WI38 (cell line): ENCODE data around the gene ZC3H12C.

Experiments
- H3K4me3 ChIP-seq: 2 replicates; pipeline ENCODE4 v1.5.1; 2011; ENCODE audit warnings: low read depth, mild to moderate bottlenecking, control low read depth, low read length
- CTCF ChIP-seq: IDR thresholded peaks from 2 replicates; pipeline ENCODE4 v1.5.1; 2012; ENCODE audit warnings: low read depth, mild to moderate bottlenecking, control low read depth, low read length

ZC3H12C gene

GRCh38 chr11:110100476-110101240 lies 7.5 kb downstream of the ZC3H12C start:
- no peak for TF ChIP-seq CTCF
- H3K4me3 ChIP-seq: no peak overlapping the region

GRCh38 chr11:110106713-110107274 lies 13.6 kb downstream of the ZC3H12C start:
- TF ChIP-seq CTCF: no peak

GRCh38 chr11:110110854-110111253 lies 17.7 kb downstream of the ZC3H12C start:
- H3K4me3 ChIP-seq: no peak overlapping the region
- no peak for TF ChIP-seq CTCF

More at GRCh38 chr11:110106713-110107274, 13.6 kb downstream of the ZC3H12C start:
- H3K4me3 ChIP-seq: no peak overlapping the region

GRCh38 chr11:110112457-110112856 lies 19.3 kb downstream of the ZC3H12C start:
- no peak for TF ChIP-seq CTCF
- H3K4me3 ChIP-seq: no peak overlapping the region

- no peak for TF ChIP-seq CTCF
- H3K4me3 ChIP-seq: no peak overlapping the region
Measured at GRCh38 chr11:110113505-110113904, 20.3 kb downstream of the ZC3H12C start.

GRCh38 chr11:110113973-110114372 lies 20.8 kb downstream of the ZC3H12C start:
- TF ChIP-seq CTCF: no peak
- no peak overlapping the region for H3K4me3 ChIP-seq

GRCh38 chr11:110119317-110119716 lies 26.1 kb downstream of the ZC3H12C start:
- no peak overlapping the region for H3K4me3 ChIP-seq
- TF ChIP-seq CTCF: no peak
